DND-41 (cell line): ENCODE measurements around the gene NPFF.

Experiments used
- EZH2 ChIP-seq: IDR thresholded peaks from 3 replicates; pipeline ENCODE4 v1.6.1; 2012; ENCODE audit warnings: borderline replicate concordance, low read depth, mild to moderate bottlenecking, moderate library complexity, low read length, inconsistent platforms; ENCODE audit not compliant: severe bottlenecking
- TF ChIP-seq, protein P1 (sequence below): IDR thresholded peaks from 2 replicates; pipeline ENCODE4 v1.5.1; 2012; ENCODE audit warnings: borderline replicate concordance, low read length, moderate library complexity, mild to moderate bottlenecking; ENCODE audit not compliant: poor library complexity, severe bottlenecking; ENCODE audit errors: extremely low read depth

GRCh38 chr12:53500776-53501614, 6.3 kb downstream of the NPFF start, which contains the start of gene TARBP2:
- TF ChIP-seq, protein P1, sequence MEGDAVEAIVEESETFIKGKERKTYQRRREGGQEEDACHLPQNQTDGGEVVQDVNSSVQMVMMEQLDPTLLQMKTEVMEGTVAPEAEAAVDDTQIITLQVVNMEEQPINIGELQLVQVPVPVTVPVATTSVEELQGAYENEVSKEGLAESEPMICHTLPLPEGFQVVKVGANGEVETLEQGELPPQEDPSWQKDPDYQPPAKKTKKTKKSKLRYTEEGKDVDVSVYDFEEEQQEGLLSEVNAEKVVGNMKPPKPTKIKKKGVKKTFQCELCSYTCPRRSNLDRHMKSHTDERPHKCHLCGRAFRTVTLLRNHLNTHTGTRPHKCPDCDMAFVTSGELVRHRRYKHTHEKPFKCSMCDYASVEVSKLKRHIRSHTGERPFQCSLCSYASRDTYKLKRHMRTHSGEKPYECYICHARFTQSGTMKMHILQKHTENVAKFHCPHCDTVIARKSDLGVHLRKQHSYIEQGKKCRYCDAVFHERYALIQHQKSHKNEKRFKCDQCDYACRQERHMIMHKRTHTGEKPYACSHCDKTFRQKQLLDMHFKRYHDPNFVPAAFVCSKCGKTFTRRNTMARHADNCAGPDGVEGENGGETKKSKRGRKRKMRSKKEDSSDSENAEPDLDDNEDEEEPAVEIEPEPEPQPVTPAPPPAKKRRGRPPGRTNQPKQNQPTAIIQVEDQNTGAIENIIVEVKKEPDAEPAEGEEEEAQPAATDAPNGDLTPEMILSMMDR = peak; percentile 8
- no peak for TF ChIP-seq EZH2
